Aorta (tissue), 5 donors: ENCODE measurements around the gene S100PBP. TPM values are rescaled to one million over a fixed set of nuclear protein-coding genes. Genes with fewer than 3 reads are reported as not detected.
A peak's percentile ranks its signal among the peaks of the same experiment; 100 is the strongest.

Source experiments
- ATAC-seq: fragments of 200-7000 bp; cut with Tn5 transposase; one replicate; pipeline ENCODE4 v1.9.1; 2022; ENCODE audit warnings: moderate library complexity; ENCODE audit not compliant: low FRiP score
- DNase-seq, 2 donors: peaks; one replicate each; pipeline ENCODE4 v3.0.0-alpha.2; 2020
- H3K27ac ChIP-seq, 2 donors: one replicate each; pipeline ENCODE4 v1.5.1; 2013; ENCODE audit warnings: low read length in 2 of 2, mild to moderate bottlenecking in 2 of 2, moderate library complexity in 2 of 2, control low read depth in 1 of 2, inconsistent platforms in 1 of 2, low read depth in 1 of 2
- H3K27me3 ChIP-seq, 2 donors: one replicate each; pipeline ENCODE4 v1.6.1; 2013; ENCODE audit warnings: control low read depth in 1 of 2, low read length in 1 of 2, mild to moderate bottlenecking in 1 of 2, moderate library complexity in 1 of 2; ENCODE audit not compliant: insufficient read depth in 2 of 2, control insufficient read depth in 1 of 2
- H3K36me3 ChIP-seq, 2 donors: one replicate each; pipeline ENCODE4 v1.6.1; 2013; ENCODE audit warnings: control low read depth in 1 of 2, low read length in 1 of 2, mild to moderate bottlenecking in 1 of 2; ENCODE audit not compliant: insufficient read depth in 2 of 2, control insufficient read depth in 1 of 2
- H3K4me1 ChIP-seq, 2 donors: one replicate each; pipeline ENCODE4 v1.6.1; 2013; ENCODE audit warnings: low read length in 2 of 2, control low read depth in 1 of 2, mild to moderate bottlenecking in 1 of 2, moderate library complexity in 1 of 2; ENCODE audit not compliant: insufficient read depth in 2 of 2, control insufficient read depth in 1 of 2
- H3K4me3 ChIP-seq, 2 donors: one replicate each; pipeline ENCODE4 v1.5.1; 2013; ENCODE audit warnings: low read length in 2 of 2, control low read depth in 1 of 2, mild to moderate bottlenecking in 1 of 2
- H3K9me3 ChIP-seq: one replicate; pipeline ENCODE4 v1.6.1; 2013; ENCODE audit warnings: mild to moderate bottlenecking, low read length; ENCODE audit not compliant: control insufficient read depth
- WGBS, 2 donors: extraction: QIAGEN DNeasy Blood & Tissue Kit; methylation state at CpG; one replicate each; pipeline ENCODE4 v1.1.7; 2013; 5-methylcytosine and 5-hydroxymethylcytosine counted together
- intact Hi-C, 2 donors: fragments of 100-400 bp; cut with DNase I; formaldehyde crosslinking; loops; one replicate each; pipeline versions ENCODE4 v1.14.2 to v1.15.0; 2022
- polyA plus RNA-seq, 2 donors: library from polyadenylated mRNA; stranded (reverse); fragments of 200-250 nt; gene quantifications; one replicate each; pipeline ENCODE4 v1.2.3, GENCODE V29; 2013
- total RNA-seq, 2 donors: library from RNA; stranded (reverse); fragmentation: NEBNext Ultra II Directional; extraction: Animal tissue kit (Norgen Biotek cat#: 25700); gene quantifications; one replicate each; pipeline ENCODE4 v1.2.1, GENCODE V29; 2021
- donor health status: healthy with polysubstance abuse.
- donor health status: Bipolar disorder and iron deficiency.
- donor health status: DM: no; HTN: no; CAD: no.
- donor health status: DM: no; HTN: no; CAD: no.
- donor health status: DM: yes; HTN: yes; CAD: no.

S100PBP gene
- total and polyA plus RNA-seq, 4 donors = 2.8 to 60.7 (median 24.8) TPM

DNA sequence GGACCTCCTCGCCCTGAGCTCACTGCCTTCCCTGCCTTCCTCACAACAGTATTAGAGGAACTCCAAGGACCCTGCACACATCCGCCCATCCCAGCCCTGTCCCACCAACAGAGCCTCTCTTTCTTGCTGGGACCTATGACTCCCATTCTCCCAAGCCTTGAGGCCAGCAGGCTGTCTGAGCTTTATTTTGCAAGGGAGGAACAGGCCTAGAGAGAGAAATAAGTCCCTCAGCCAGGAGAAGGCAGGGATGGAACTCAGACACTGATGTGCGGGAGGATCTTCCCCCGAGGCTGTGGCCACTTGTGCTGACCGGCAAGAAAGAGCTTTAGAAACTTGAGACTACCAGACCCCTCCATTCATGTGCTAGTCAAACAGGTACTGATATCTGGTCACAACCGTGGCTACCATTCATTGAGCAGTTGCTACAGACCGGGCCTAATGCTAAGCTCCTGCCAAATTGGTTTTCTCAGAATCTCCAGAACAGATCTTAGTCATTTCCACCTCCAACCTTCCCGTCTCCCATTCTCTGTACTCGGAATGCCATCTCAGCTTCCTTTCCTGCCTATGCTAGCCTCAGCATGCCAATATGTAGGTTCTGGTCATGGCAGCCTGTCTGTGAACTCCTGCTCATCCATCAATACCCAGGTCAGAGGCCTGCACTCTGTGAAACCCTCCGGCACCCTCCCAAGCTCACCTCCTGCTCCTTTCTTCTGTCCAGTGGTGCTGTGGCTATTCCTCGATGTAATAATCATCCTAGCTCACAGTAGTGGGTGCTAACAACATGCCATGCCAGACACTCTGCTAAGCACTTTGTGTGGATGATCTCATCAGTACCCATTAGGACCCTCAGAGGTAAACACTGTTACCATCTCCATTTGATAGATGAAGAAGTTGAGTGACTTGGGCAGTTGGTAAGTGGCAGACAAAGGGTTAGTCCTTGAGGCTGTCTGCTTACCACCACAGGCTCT, 79.9 kb downstream of the S100PBP start:
- H3K9me3 ChIP-seq = no peaks in the 10 kb centered on the region
- H3K36me3 ChIP-seq = no peaks in the 10 kb centered on the region
- H3K4me1 ChIP-seq = no peaks in the 10 kb centered on the region
- H3K27me3 ChIP-seq = no peaks in the 10 kb centered on the region
- intact Hi-C loops = no loop called here
- no peak overlapping the region for H3K4me3 ChIP-seq
- DNase-seq (peak; percentile 12 to 34), ATAC-seq (no peak)
- WGBS, 2 donors = 82 to 86% methylated on average over 11 of the region's 11 CpGs
- no peak overlapping the region for H3K27ac ChIP-seq

DNA sequence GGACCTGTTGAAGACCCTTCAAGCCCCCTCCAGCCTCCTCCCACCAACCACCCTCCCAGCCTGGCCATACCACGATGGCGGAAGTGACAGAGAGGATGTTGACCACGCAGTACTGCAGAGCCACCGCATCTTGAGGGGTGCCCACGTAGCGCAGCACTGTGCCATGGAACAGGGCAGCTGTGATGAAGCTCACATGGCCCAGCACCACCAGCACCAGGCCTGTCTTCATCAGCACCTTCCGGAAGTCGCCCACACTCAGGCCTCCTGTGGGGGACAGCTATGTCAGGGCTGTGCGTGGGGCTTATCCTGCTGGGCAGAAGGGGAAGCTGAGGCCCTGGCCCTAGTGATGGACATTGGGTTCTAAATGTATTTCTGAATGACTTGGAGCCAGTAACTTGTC, 80.6 kb downstream of the S100PBP start:
- intact Hi-C loops = no loop called here
- no peak overlapping the region for H3K27ac ChIP-seq
- no peak overlapping the region for H3K4me3 ChIP-seq
- no peak for ATAC-seq
- 91 to 94% methylated on average over 9 of the region's 9 CpGs for WGBS, 2 donors
- no peaks in the 10 kb centered on the region for H3K9me3 ChIP-seq
- H3K36me3 ChIP-seq = no peaks in the 10 kb centered on the region
- peak; percentile 36 to 70 for DNase-seq
- no peaks in the 10 kb centered on the region for H3K4me1 ChIP-seq
- H3K27me3 ChIP-seq = no peaks in the 10 kb centered on the region

DNA sequence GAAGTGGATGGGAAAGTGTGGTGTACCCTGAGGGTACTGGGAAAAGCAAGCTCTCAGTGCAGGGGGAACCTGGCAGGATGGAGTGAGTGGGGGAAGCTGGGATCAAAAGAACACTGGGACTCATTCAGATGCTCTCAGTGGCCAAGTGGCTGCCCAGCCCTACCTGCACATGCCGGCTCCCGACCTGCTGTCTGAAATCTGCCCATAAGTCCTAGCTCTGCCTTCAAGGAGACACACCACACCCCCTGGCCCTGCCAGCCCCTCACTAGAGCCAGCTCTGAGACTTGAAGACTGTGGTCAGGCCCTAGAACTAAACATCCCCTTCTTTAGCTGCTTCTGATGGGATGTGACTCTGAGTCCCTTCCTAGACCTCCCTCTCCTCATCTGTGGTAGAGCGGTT, 81.5 kb downstream of the S100PBP start:
- WGBS, 2 donors = 92 to 97% methylated on average over 3 of the region's 3 CpGs
- Histone ChIP-seq H3K27ac (no peak overlapping the region), H3K4me3 (no peak overlapping the region), H3K9me3 (no peaks in the 10 kb centered on the region), H3K27me3 (no peaks in the 10 kb centered on the region), H3K4me1 (no peaks in the 10 kb centered on the region), H3K36me3 (no peaks in the 10 kb centered on the region)
- intact Hi-C loops = no loop called here
- DNase-seq (peak; percentile 9 to 30), ATAC-seq (no peak)

DNA sequence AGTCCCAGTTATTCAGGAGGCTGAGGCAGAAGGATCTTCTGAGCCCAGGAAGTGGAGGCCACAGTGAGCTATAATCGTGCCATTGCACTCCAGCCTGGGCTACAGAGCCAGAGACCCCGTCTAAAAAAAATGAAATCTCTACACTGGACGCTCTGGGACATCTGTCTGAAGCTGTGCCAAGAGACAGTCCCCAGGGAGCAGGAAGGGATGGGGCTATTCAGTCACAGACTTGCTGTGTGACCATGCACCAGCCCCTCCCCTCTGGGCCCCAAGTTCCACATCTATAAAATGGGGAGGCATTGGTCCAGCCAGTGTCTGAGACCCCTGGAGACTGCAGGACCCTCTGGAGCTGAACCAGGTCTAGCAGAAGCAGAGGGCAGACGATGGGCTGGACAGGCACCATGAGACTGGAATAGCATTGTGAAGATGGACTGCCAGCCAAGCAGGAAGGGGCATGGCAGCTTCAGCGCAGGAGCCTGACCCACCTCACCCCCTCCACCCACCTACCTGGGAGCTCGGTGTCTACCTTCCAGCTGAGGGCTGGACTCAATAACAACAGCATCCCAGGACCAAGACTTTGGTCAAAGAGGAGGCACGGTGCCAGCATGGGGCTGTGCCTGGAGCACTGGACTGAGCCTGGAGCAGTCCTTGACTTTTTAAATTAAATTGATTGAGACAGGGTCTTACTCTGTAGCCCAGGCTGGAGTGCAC, 82.3 kb downstream of the S100PBP start:
- Histone ChIP-seq H3K27me3 (no peaks in the 10 kb centered on the region), H3K36me3 (no peaks in the 10 kb centered on the region), H3K27ac (no peak overlapping the region), H3K9me3 (no peaks in the 10 kb centered on the region), H3K4me1 (no peaks in the 10 kb centered on the region), H3K4me3 (no peak overlapping the region)
- peak; percentile 37 to 55 for DNase-seq
- 66 to 68% methylated on average over 7 of the region's 7 CpGs for whole genome bisulfite sequencing, 2 donors
- intact Hi-C loops = no loop called here
- no peak for ATAC-seq

DNA sequence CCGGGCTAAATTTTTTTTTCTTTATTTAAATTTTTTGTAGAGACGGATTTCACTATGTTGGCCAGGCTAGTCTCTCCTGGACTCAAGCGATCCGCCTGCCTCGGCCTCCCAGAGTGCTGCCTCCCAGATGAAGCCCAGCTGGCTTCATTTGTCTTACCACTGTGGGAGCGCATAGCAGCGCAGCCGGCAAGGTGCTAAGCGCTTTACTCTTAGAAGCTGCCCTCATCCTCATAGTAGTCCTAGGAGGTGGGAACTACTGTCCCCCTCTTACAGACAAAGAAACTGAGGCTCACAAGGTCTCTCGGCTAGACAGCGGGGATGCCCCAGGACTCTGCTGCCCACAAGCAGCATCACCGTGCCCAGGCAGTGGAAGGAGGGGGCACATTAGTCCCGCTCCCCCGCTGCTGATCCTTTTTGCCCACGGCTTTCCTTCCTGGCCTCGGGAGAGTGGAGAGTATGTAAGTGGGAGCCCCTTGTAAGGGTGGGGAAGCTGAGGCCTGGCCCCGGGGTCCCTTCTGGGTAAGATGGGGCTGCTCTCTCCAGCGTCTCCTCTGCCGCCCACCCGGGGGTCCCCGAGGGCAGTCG, 83.0 kb downstream of the S100PBP start:
- no peaks in the 10 kb centered on the region for H3K36me3 ChIP-seq
- H3K4me3 ChIP-seq = peak overlapping the region in 1 of 2 donors; percentile 58
- WGBS, 2 donors = 29 to 32% methylated on average over 22 of the region's 22 CpGs
- ATAC-seq (peak; percentile 29), DNase-seq (peak; percentile 43 to 75)
- H3K27me3 ChIP-seq = no peaks in the 10 kb centered on the region
- H3K4me1 ChIP-seq = no peaks in the 10 kb centered on the region
- no peak overlapping the region for H3K27ac ChIP-seq
- H3K9me3 ChIP-seq = no peaks in the 10 kb centered on the region
- intact Hi-C loops = no loop called here

DNA sequence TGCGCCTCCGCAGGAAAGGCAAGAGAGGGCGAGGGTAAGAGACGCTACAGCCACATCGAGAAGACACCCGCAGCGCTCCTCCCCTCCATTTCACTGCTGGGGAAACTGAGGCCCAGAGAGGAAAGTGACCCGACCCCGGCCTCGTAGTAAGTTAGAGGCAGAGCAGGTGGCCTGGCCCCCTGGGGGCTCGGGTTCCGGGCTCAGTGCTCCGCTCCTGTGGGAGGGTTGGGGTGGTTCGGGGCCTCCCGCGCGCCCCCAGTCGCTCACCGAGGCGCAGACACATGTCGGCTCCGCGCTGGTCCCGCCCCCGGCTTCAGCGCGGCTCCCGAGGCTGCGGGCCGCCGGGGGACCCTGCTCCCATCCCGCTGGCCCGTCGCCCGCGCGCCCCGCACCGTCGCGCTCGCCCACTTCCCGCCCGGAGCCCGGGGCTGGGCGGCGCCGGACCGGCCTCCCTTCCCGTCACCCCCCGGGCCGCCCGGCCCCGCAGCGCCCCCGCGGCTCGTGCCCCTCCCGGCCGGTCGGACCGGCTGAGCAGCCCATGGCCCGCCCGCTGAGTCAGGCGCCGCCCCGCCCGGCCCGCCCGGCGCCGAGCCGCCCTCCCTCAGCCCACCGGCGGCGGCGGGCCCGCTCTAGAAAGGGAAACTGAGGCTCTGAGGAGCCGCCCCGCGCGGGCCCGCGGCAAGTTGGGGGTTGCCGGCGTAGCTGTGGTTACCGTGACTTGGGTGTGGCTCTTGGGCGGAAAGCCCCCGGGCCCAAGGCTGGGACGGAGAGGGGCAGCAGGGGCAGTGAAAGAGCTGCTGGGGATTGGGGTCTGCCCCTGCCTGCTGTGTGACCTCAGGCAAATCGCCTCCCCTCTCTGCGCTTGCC, 83.7 kb downstream of the S100PBP start, which contains the start of gene TMEM54:
Gene TMEM54, minus strand, starts transcription at position 434 of the 867 bp plus-strand sequence. Its CDS starts 151 bp downstream, at position 283.
- no peaks in the 10 kb centered on the region for H3K27me3 ChIP-seq
- 1 to 3% methylated on average over 35 to 92 of the region's 92 CpGs for WGBS, 2 donors
- H3K4me3 ChIP-seq = peak within 1 kb of the TSS; percentile 58 to 66
- no peaks in the 10 kb centered on the region for H3K9me3 ChIP-seq
- no peaks in the 10 kb centered on the region for H3K36me3 ChIP-seq
- intact Hi-C loops = no loop called here
- no peaks in the 10 kb centered on the region for H3K4me1 ChIP-seq
- DNase-seq (peak; percentile 73 to 87), ATAC-seq (peak; percentile 76)
- H3K27ac ChIP-seq = no peak within 1 kb of the TSS

DNA sequence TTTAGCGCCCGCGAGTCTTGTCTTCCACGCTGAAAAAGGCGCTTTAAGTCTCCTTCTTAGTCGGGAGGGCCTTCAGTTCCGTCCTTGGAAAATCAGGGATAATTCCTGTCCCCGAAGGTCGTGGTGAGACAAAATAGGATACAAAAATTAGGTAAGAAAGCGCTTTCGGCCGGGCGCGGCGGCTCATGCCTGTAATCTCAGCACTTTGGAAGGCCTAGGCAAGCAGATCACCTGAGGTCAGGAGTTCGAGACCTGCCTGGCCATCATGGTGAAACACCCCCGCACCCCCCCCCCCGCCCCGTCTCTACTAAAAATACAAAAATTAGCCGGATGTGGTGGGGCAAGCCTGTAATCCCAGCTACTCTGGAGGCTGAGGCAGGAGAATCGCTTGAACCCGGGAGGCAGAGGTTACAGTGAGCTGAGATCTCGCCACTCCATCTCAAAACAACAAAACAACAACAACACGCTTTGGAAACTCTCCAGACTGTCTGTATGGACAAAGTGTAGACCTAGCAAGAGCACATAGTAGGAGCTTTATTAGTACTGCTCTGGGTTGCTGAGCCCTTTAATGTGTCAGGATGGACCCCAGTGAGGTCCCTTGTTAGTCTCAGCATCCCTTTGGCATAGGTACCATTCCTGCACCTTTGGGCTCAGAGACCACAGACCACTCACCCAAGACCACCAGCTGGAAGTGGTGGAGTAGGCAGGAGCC, 84.5 kb downstream of the S100PBP start:
- H3K27me3 ChIP-seq = no peaks in the 10 kb centered on the region
- no peaks in the 10 kb centered on the region for H3K36me3 ChIP-seq
- ATAC-seq (no peak), DNase-seq (peak in 1 of 2 donors; percentile 69)
- intact Hi-C loops = no loop called here
- H3K4me3 ChIP-seq = peak overlapping the region; percentile 58 to 66
- 43 to 45% methylated on average over 23 to 24 of the region's 24 CpGs for WGBS, 2 donors
- H3K27ac ChIP-seq = no peak overlapping the region
- no peaks in the 10 kb centered on the region for H3K9me3 ChIP-seq
- H3K4me1 ChIP-seq = no peaks in the 10 kb centered on the region
